HEK293T (cell line): ENCODE results near the gene LRMDA.
"Not testable (repeated sequence)": the region's sequence is repeated elsewhere in the genome, so short reads cannot be mapped to it uniquely, and the experiment has no call there.

Experiments used
- BHLHE40 ChIP-seq: fragments of 450-650 bp; IDR thresholded peaks from 2 replicates; pipeline ENCODE4 v1.6.1; 2016; ENCODE audit warnings: mild to moderate bottlenecking, moderate library complexity, borderline replicate concordance
- ELF4 ChIP-seq: fragments of 450-650 bp; IDR thresholded peaks from 2 replicates; pipeline ENCODE4 v1.6.1; 2017; ENCODE audit warnings: antibody characterized with exemption
- NFRKB ChIP-seq: fragments of 450-650 bp; IDR thresholded peaks from 2 replicates; pipeline ENCODE4 v1.6.1; 2016; ENCODE audit warnings: mild to moderate bottlenecking, moderate library complexity
- SP1 ChIP-seq: fragments of 450-650 bp; IDR thresholded peaks from 2 replicates; pipeline ENCODE4 v1.6.1; 2017
- SUZ12 ChIP-seq: fragments of 450-650 bp; IDR thresholded peaks from 2 replicates; pipeline ENCODE4 v1.6.1; 2016; ENCODE audit warnings: mild to moderate bottlenecking
- TARDBP ChIP-seq: fragments of 450-650 bp; IDR thresholded peaks from 2 replicates; pipeline ENCODE4 v1.6.1; 2016
- ZNF384 ChIP-seq: fragments of 450-650 bp; IDR thresholded peaks from 2 replicates; pipeline ENCODE4 v1.6.1; 2016

DNA sequence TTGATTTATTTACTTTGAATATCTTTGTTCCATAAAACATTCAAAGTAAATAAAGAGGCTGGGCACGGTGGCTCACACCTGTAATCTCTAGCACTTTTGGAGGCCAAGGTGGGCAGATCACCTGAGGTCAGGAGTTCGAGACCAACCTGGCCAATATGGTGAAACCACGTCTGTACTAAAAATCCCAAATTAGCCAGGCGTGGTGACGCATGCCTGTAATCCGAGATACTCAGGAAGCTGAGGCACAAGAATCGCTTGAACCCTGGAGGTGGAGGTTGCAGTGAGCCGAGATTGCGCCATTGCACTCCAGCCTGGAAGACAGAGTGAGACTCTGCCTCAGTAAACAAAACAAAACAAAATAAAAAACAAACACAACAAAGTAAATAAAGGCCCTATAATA lies 1153.0 kb downstream of the LRMDA start:
- TF ChIP-seq NFRKB, ELF4, ZNF384, TARDBP, BHLHE40, SUZ12, SP1: not testable (repeated sequence)
